Heart right ventricle (tissue), 16 donors: ENCODE measurements around the gene ST8SIA6. TPM values are rescaled to one million over a fixed set of nuclear protein-coding genes. Genes with fewer than 3 reads are reported as not detected.
"Not testable (repeated sequence)": the region's sequence is repeated elsewhere in the genome, so short reads cannot be mapped to it uniquely, and the experiment has no call there.

Experiments used
- ATAC-seq, 8 donors: fragments of 200-7000 bp; cut with Tn5 transposase; one replicate each; pipeline ENCODE4 v1.9.1; 2020; ENCODE audit warnings: mild to moderate bottlenecking in 8 of 8, moderate library complexity in 8 of 8, moderate number of reproducible peaks in 1 of 8
- DNase-seq, 2 donors: peaks; one replicate each; pipeline ENCODE4 v3.0.0-alpha.2; 2020
- H3K27ac ChIP-seq, 10 donors: fragments of 200-600 bp; sonication (generic) in 2 of 10; one replicate each; pipeline versions ENCODE4 v1.5.0 to v1.8.0; 2020 to 2022; ENCODE audit warnings: mild to moderate bottlenecking in 3 of 10
- H3K27me3 ChIP-seq, 7 donors: fragments of 200-600 bp; one replicate each; pipeline ENCODE4 v1.8.0; 2021 to 2022; ENCODE audit warnings: mild to moderate bottlenecking in 2 of 7
- H3K36me3 ChIP-seq, 9 donors: fragments of 200-600 bp; sonication (generic) in 1 of 9; one replicate each; pipeline versions ENCODE4 v1.5.0 to v1.8.0; 2020 to 2022; ENCODE audit warnings: mild to moderate bottlenecking in 2 of 9
- H3K4me1 ChIP-seq, 9 donors: fragments of 200-600 bp; sonication (generic) in 1 of 9; one replicate each; pipeline versions ENCODE4 v1.5.0 to v1.8.0; 2020 to 2022; ENCODE audit warnings: mild to moderate bottlenecking in 4 of 9
- H3K4me3 ChIP-seq, 10 donors: fragments of 200-600 bp; sonication (generic) in 2 of 10; one replicate each; pipeline versions ENCODE4 v1.5.0 to v1.8.0; 2020 to 2022; ENCODE audit warnings: mild to moderate bottlenecking in 7 of 10, moderate library complexity in 2 of 10
- H3K9me3 ChIP-seq, 11 donors: fragments of 200-600 bp in 10 of 11; sonication (generic) in 2 of 11; one replicate each; pipeline versions ENCODE4 v1.5.0 to v1.8.0; 2013 to 2022; ENCODE audit warnings: mild to moderate bottlenecking in 2 of 11, control low read depth in 1 of 11, moderate library complexity in 1 of 11
- WGBS, 2 donors: extraction: QIAGEN DNeasy Blood & Tissue Kit; methylation state at CpG; one replicate each; pipeline ENCODE4 v1.1.7; 2013; ENCODE audit warnings: inconsistent platforms in 1 of 2; 5-methylcytosine and 5-hydroxymethylcytosine counted together
- intact Hi-C, 10 donors: fragments of 100-400 bp; cut with DNase I; formaldehyde crosslinking; loops; one replicate each; pipeline versions ENCODE4 v1.11.1 to v1.14.2; 2022
- polyA plus RNA-seq, 2 donors: library from polyadenylated mRNA; stranded (reverse); fragments of 200-250 nt; gene quantifications; one replicate each; pipeline ENCODE4 v1.2.3, GENCODE V29; 2013
- total RNA-seq, 10 donors: library from RNA; stranded (reverse); fragmentation: NEBNext Ultra II Directional in 3 of 10; extraction: Animal tissue kit (Norgen Biotek cat#: 25700) in 3 of 10; gene quantifications; one replicate each; pipeline versions ENCODE4 v1.2.1 to v1.2.4, GENCODE V29; 2021 to 2023
- TF ChIP-seq, protein P1 (sequence below), 9 donors: fragments of 200-600 bp; sonication (generic) in 2 of 9; IDR thresholded peaks; one replicate each; pipeline versions ENCODE4 v1.5.0 to v1.8.0; 2021 to 2022; ENCODE audit warnings: antibody characterized with exemption in 9 of 9, mild to moderate bottlenecking in 5 of 9, moderate library complexity in 1 of 9
- donor health status: Arrhythmogenic right ventricular cardiomyopathy.
- donor health status: ischemic (EF 13 %, LVEDD 7.1; RV severe dilation, severe dysfunction).
- donor health status: healthy with polysubstance abuse.
- donor health status: DM: no; HTN: yes; CAD: no.
- donor health status: DM: no; HTN: no; CAD: no.
- donor health status: ischemic (EF 25% LVEDD 6.9; RV normal size, moderate dysfunction).
- donor health status: ischemic (EF 25% LVEDD 5.7; RV mildly dilated, moderate dysfunction).
- donor health status: healthy.
- donor health status: DM: yes; HTN: yes; CAD: no.
- donor health status: Ischemic cardiomyopathy.
- donor health status: ischemic (EF 35%, LVEDD 5.7; RV mildly dilated, moderate dysfunction).
- donor health status: nonischemic (EF 11% LVEDD 7.7; RV severe dilation, severe dysfunction).
- donor health status: DM: yes; HTN: yes; CAD: no.
- donor health status: PGD.
- donor health status: ischemic (EF 29% LVEDD 5.4; RV normal size, mild dysfunction).
- donor health status: nonischemic (EF 23%, LVEDD 6.1; RV moderate dilation, normal function).

ST8SIA6 gene
- total and polyA plus RNA-seq, 12 donors, result 1.8 to 12.8 (median 8.1) TPM

DNA sequence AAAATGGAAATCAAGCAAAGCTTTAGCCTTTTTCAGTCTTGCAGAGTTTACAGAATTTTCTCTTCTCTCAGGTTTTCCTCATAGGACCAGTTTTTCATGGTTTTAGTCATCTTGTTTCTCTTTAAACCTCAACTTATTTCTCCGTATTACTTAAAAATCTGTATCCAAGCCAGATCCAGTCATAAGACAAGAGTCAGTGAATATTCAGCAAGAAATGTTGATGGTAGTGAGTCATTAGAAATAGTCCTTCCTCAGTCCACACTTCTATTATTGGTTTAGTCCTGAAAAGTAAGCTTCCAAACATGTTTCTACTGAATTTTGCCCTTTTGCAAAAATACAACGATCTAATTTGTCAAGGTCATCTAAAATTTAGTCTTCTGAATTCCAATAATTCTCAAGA, 119.3 kb downstream of the ST8SIA6 start:
- Histone ChIP-seq H3K4me3 (no peak overlapping the region), H3K27ac (no peak overlapping the region), H3K27me3 (no peaks in the 10 kb centered on the region), H3K9me3 (peaks cover 0 to 4% (median 0%) of the 10 kb centered on the region in 11 donors), H3K36me3 (peaks cover 0 to 5% (median 0%) of the 10 kb centered on the region in 9 donors), H3K4me1 (no peaks in the 10 kb centered on the region)
- WGBS, 2 donors, result 88 to 90% methylated on average over 2 of the region's 2 CpGs
- TF ChIP-seq, protein P1, sequence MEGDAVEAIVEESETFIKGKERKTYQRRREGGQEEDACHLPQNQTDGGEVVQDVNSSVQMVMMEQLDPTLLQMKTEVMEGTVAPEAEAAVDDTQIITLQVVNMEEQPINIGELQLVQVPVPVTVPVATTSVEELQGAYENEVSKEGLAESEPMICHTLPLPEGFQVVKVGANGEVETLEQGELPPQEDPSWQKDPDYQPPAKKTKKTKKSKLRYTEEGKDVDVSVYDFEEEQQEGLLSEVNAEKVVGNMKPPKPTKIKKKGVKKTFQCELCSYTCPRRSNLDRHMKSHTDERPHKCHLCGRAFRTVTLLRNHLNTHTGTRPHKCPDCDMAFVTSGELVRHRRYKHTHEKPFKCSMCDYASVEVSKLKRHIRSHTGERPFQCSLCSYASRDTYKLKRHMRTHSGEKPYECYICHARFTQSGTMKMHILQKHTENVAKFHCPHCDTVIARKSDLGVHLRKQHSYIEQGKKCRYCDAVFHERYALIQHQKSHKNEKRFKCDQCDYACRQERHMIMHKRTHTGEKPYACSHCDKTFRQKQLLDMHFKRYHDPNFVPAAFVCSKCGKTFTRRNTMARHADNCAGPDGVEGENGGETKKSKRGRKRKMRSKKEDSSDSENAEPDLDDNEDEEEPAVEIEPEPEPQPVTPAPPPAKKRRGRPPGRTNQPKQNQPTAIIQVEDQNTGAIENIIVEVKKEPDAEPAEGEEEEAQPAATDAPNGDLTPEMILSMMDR (IDR thresholded peaks at IDR 0.05), result no peak
- intact Hi-C loops, result no loop called here
- no peak for DNase-seq
- no peak for ATAC-seq

DNA sequence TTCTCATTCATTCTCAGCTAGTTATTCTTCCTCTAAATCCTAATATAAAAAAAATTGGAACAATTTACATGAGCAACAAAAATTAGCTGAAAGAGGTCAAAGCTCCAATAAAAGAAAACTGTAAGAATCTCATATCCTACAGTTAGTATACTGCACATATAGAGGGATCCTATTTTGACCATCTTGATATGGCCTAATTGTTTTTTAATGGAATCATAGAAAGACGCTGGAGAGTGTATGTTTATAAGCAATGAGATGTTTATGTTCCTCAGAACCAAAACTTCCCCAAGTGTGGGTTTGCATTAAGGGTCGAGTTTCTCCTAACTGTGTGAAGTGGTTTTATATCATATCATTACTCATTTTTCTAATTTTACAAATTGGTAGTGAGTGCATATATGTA, 123.9 kb downstream of the ST8SIA6 start:
- H3K4me3 ChIP-seq, result no peak overlapping the region
- ATAC-seq (no peak), DNase-seq (no peak)
- H3K27ac ChIP-seq, result no peak overlapping the region
- WGBS, 2 donors, result 86 to 87% methylated on average over 2 of the region's 2 CpGs
- no peaks in the 10 kb centered on the region for H3K27me3 ChIP-seq
- TF ChIP-seq, protein P1 (IDR thresholded peaks at IDR 0.05), result no peak
- no peaks in the 10 kb centered on the region for H3K36me3 ChIP-seq
- intact Hi-C loops, result no loop called here
- no peaks in the 10 kb centered on the region for H3K4me1 ChIP-seq
- no peaks in the 10 kb centered on the region for H3K9me3 ChIP-seq

DNA sequence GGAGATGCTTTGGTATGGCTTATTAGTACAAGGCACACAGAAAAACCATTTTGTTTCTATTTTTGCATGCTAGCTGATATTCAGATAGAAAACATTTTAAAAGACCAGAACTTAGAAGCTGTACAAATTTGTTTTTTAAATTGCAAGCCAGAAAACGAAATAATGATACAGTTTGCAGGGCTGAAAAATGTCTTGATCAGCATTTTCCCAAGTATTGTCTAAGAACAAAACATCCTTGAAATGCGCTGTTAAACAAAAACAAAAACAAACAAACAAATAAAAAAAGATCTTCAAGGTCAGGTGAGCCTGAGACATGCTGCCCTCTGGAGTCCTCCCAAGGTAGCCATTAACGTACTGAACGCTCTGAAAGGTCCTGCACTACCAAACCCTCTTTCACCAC, 128.0 kb downstream of the ST8SIA6 start:
- no peak for ATAC-seq
- TF ChIP-seq, protein P1 (IDR thresholded peaks at IDR 0.05), result no peak
- DNase-seq, result no peak
- no peaks in the 10 kb centered on the region for H3K4me1 ChIP-seq
- H3K27me3 ChIP-seq, result no peaks in the 10 kb centered on the region
- no peak overlapping the region for H3K4me3 ChIP-seq
- no peak overlapping the region for H3K27ac ChIP-seq
- intact Hi-C loops, result no loop called here
- H3K36me3 ChIP-seq, result no peaks in the 10 kb centered on the region
- WGBS, 2 donors, result 85 to 89% methylated on average over 4 of the region's 4 CpGs
- no peaks in the 10 kb centered on the region for H3K9me3 ChIP-seq

DNA sequence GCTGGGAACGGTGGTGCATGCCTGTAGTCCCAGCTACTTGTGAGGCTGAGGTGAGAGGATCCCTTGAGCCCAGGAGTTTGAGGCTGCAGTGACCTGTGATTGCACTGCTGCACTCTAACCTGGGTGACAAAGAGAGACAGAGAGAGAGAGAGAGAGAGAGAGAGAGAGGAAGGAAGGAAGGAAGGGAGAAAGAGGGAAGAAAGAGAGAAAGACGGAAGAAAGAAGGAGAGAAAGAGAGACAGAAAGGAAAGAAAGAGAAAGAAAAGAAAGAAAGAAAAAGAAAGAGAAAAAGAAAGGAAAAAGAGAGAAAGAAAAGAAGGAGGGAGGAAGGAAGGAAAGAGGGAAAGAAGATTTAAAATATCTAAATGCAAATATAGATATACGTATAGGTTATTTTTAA, 132.4 kb downstream of the ST8SIA6 start:
- ATAC-seq, H3K4me1 ChIP-seq, DNase-seq, intact Hi-C loops, H3K27ac ChIP-seq, H3K27me3 ChIP-seq, H3K4me3 ChIP-seq, H3K9me3 ChIP-seq: not testable (repeated sequence)
- WGBS, 2 donors, result 85 to 88% methylated on average over 3 of the region's 3 CpGs
- H3K36me3 ChIP-seq, result peaks cover 0 to 20% (median 0%) of the 10 kb centered on the region in 9 donors

DNA sequence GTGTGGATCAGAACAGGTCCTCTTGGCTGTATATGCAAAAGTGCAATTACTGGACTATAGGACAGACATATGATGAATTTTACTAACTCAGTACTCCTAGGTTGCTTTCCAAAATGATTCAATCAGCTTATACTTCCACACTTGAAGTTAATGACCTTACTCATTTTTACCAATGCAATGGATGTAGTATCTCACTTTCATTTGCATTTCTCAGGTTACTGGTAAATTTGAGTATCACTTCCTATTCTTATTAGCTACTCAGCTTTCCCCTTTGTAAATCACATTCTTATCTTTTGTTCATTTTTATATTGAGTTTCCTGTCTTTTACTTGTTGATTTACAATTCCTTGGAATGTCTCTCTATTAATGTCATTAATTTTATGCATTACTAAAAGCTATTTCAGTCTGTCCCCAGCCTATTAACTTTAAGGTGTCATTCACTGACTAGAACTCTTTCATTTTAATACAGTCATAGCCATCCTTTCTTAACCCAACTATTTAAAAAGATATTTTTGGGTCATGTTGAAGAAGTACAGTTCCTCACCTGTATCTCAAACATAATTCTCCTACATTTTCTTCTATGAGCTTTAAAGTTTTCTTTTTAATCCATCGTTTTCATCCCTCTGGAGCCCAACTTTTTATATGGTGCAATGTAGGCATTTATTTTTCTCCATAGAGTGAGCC, 137.8 kb downstream of the ST8SIA6 start:
- intact Hi-C loops, result no loop called here
- Histone ChIP-seq H3K36me3 (peaks cover 0 to 20% (median 0%) of the 10 kb centered on the region in 9 donors), H3K4me1 (no peaks in the 10 kb centered on the region), H3K27me3 (no peaks in the 10 kb centered on the region), H3K4me3 (no peak overlapping the region), H3K9me3 (no peaks in the 10 kb centered on the region), H3K27ac (no peak overlapping the region)
- no peak for ATAC-seq
- no peak for DNase-seq
- 76 to 82% methylated on average over 1 of the region's 1 CpG for WGBS, 2 donors
- TF ChIP-seq, protein P1 (IDR thresholded peaks at IDR 0.05), result no peak
